Stimulated activated CD8-positive, alpha-beta memory T cell treated with anti-CD3 and anti-CD28 coated beads, Interleukin-4, amount 100 ng/mL, for 24 hours (primary cell): ENCODE measurements around the gene SMAP2.
"Not testable (repeated sequence)": the region's sequence is repeated elsewhere in the genome, so short reads cannot be mapped to it uniquely, and the experiment has no call there.

Experiments used
- DNase-seq: peaks from one replicate; pipeline ENCODE4 v3.0.0-alpha.2; 2020; ENCODE audit warnings: low read depth

SMAP2 gene

GRCh38 chr1:40373323-40374283 is at the start of gene SMAP2:
Gene SMAP2, plus strand, starts transcription at chr1:40373727. Its CDS starts 394 bp downstream, at chr1:40374121.
- peak; percentile 92 for DNase-seq

- DNase-seq: not testable (repeated sequence)
These were observed 42.1 kb upstream of the SMAP2 start for GRCh38 chr1:40331403-40331802.

GRCh38 chr1:40332695-40333094 is 40.8 kb upstream of the SMAP2 start:
- no peak for DNase-seq

GRCh38 chr1:40337443-40337842 is 36.1 kb upstream of the SMAP2 start:
- no peak for DNase-seq

- peak; percentile 81 for DNase-seq
These were observed 34.6 kb upstream of the SMAP2 start for GRCh38 chr1:40338745-40339419.

GRCh38 chr1:40339420-40340323 is 33.9 kb upstream of the SMAP2 start:
- no peak for DNase-seq

GRCh38 chr1:40341491-40342380 is 31.8 kb upstream of the SMAP2 start:
- no peak for DNase-seq

GRCh38 chr1:40342381-40342717 is 31.2 kb upstream of the SMAP2 start:
- DNase-seq: not testable (repeated sequence)

GRCh38 chr1:40344597-40344996 is 28.9 kb upstream of the SMAP2 start:
- DNase-seq: no peak

GRCh38 chr1:40350391-40350790 is 23.1 kb upstream of the SMAP2 start:
- DNase-seq: no peak

GRCh38 chr1:40351124-40351523 is 22.4 kb upstream of the SMAP2 start:
- no peak for DNase-seq

- no peak for DNase-seq
These were observed 21.4 kb upstream of the SMAP2 start for GRCh38 chr1:40352126-40352525.

- DNase-seq: no peak
These were observed 20.4 kb upstream of the SMAP2 start for GRCh38 chr1:40353082-40353481.

- no peak for DNase-seq
These were observed 15.9 kb upstream of the SMAP2 start for GRCh38 chr1:40357625-40358024.

GRCh38 chr1:40360631-40361030 is 12.9 kb upstream of the SMAP2 start:
- no peak for DNase-seq

- DNase-seq: no peak
These were observed 12.3 kb upstream of the SMAP2 start for GRCh38 chr1:40361201-40361600.

- DNase-seq: no peak
These were observed 11.9 kb upstream of the SMAP2 start for GRCh38 chr1:40361637-40362036.

GRCh38 chr1:40362199-40362598 is 11.3 kb upstream of the SMAP2 start:
- no peak for DNase-seq

GRCh38 chr1:40362699-40363098 is 10.8 kb upstream of the SMAP2 start:
- DNase-seq: no peak

- DNase-seq: no peak
These were observed 9.8 kb upstream of the SMAP2 start for GRCh38 chr1:40363721-40364120.

GRCh38 chr1:40371707-40372258 is 1.7 kb upstream of the SMAP2 start:
- DNase-seq: no peak
